Activated T-helper 1 cell treated with anti-CD3 and anti-CD28 coated beads, Interleukin-12 subunit alpha, Interleukin-12 subunit beta, Interleukin-2, Interleukin-4 antibody, amounts not matched to agents 30 ng/mL and 10 ng/mL and 1 ng/mL, durations not matched to agents 14 hours and 24 hours and 36 hours (primary cell): ENCODE data around the gene CFAP410. TPM values are rescaled to one million over a fixed set of nuclear protein-coding genes. Genes with fewer than 3 reads are reported as not detected.

Source experiments
- DNase-seq: peaks from one replicate; pipeline ENCODE4 v3.0.0; 2021; ENCODE audit warnings: low spot score
- H3K27ac Mint-ChIP-seq: one replicate; pipeline ENCODE4 v1.8.0; 2021; ENCODE audit warnings: mild to moderate bottlenecking, mixed read lengths
- H3K27me3 Mint-ChIP-seq: one replicate; pipeline ENCODE4 v1.8.0; 2022; ENCODE audit warnings: mild to moderate bottlenecking, moderate library complexity, mixed read lengths; ENCODE audit not compliant: insufficient read depth
- H3K36me3 Mint-ChIP-seq: one replicate; pipeline ENCODE4 v1.8.0; 2021; ENCODE audit warnings: low read depth, mixed read lengths
- H3K4me1 Mint-ChIP-seq: one replicate; pipeline ENCODE4 v1.8.0; 2021; ENCODE audit warnings: low read depth, mixed read lengths
- H3K4me3 Mint-ChIP-seq: one replicate; pipeline ENCODE4 v1.8.0; 2021; ENCODE audit warnings: mild to moderate bottlenecking, moderate library complexity, mixed read lengths
- H3K9me3 Mint-ChIP-seq: one replicate; pipeline ENCODE4 v1.8.0; 2021; ENCODE audit warnings: mixed read lengths
- intact Hi-C: fragments of 100-400 bp; cut with micrococcal nuclease; formaldehyde crosslinking; loops from one replicate; pipeline ENCODE4 v1.15.1; 2024
- total RNA-seq: library from RNA; stranded (reverse); gene quantifications from 2 replicates; pipeline ENCODE4 v1.2.3, GENCODE V29; 2022

The CFAP410 gene
- total RNA-seq, result 13.3 and 17.8 TPM in 2 replicates

GRCh38 chr21:44338971-44339910 lies at the start of gene CFAP410:
CFAP410 (minus strand) TSS chr21:44339390; CDS start chr21:44339194, 196 bp downstream.
- Mint-ChIP-seq H3K4me3 (peak within 1 kb of the TSS; percentile 94), H3K36me3 (no peaks in the 10 kb centered on the region), H3K27ac (peak within 1 kb of the TSS; percentile 94), H3K4me1 (peaks cover 25% of the 10 kb centered on the region), H3K27me3 (no peaks in the 10 kb centered on the region), H3K9me3 (no peaks in the 10 kb centered on the region)
- intact Hi-C loops, result loop anchor here (2.0 kb wide), 1 partner anchor 1304 kb away; the partner anchor contains the start of gene PCBP3
- DNase-seq, result peak; percentile 94

DNA sequence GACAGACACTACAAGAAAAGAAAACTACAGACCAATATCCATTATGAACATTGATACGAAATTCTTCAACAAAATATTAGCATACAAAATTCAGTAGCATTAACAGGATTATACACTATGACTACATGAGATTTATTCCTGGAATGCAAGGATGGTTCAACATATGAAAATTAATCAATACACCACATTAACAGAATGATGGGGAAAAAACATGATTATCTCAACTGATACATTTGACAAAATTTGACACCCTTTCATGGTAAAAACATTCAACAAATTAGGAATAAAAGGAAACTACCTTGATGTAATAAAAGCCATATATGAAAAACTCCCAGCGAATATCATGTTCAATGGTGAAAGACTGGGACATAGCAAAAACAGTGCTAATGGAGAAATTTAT lies 45.8 kb upstream of the CFAP410 start:
- Mint-ChIP-seq H3K27ac (no peak overlapping the region), H3K4me3 (no peak overlapping the region), H3K27me3 (no peaks in the 10 kb centered on the region), H3K36me3 (peaks cover 42% of the 10 kb centered on the region), H3K9me3 (peaks cover 35% of the 10 kb centered on the region), H3K4me1 (no peaks in the 10 kb centered on the region)
- intact Hi-C loops, result no loop called here
- no peak for DNase-seq

- DNase-seq, result no peak
- intact Hi-C loops, result no loop called here
- Mint-ChIP-seq H3K27ac (no peak overlapping the region), H3K4me3 (no peak overlapping the region), H3K36me3 (peaks cover 40% of the 10 kb centered on the region), H3K9me3 (peaks cover 35% of the 10 kb centered on the region), H3K27me3 (no peaks in the 10 kb centered on the region), H3K4me1 (no peaks in the 10 kb centered on the region)
Observed at GRCh38 chr21:44383216-44383615, 44.0 kb upstream of the CFAP410 start.

DNA sequence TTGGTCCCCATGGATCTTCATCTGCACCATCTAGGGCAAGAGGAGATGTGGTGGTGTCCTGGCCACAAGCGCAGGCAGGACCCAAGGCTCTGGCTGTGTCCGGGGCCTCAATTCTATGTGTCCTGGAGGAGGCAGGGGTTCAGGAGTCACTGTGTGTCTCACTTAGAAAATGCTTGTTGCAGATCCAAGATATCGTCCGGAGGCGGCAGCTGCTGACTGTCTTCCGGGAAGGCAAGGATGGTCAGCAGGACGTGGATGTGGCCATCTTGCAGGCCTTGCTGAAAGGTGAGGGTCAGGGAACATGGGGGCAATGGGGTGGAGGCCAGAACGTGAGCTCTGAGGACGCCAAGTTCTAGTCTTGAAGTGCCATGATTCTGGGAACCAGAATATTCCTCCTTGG lies 43.3 kb upstream of the CFAP410 start:
- H3K4me1 Mint-ChIP-seq, result no peaks in the 10 kb centered on the region
- H3K36me3 Mint-ChIP-seq, result peaks cover 40% of the 10 kb centered on the region
- H3K4me3 Mint-ChIP-seq, result no peak overlapping the region
- no peak overlapping the region for H3K27ac Mint-ChIP-seq
- peaks cover 35% of the 10 kb centered on the region for H3K9me3 Mint-ChIP-seq
- no peak for DNase-seq
- intact Hi-C loops, result no loop called here
- H3K27me3 Mint-ChIP-seq, result no peaks in the 10 kb centered on the region

DNA sequence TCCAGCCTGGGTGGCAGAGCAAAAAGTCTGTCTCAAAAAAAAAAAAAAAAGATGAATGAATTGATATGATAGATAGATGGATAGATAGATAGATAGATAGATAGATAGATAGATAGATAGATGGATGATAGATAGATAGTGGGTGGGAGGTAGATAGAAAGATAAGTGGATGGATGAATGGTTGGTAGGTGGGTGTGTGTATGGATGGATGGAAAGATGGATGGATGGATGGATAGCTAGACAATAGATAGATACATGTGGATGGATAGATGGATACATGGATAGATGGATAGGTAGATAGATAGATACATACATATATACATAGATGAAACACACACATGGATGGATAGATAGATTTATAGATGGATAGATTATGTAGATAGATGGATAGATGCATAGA lies 42.7 kb upstream of the CFAP410 start:
- H3K4me3 Mint-ChIP-seq, result no peak overlapping the region
- peaks cover 40% of the 10 kb centered on the region for H3K36me3 Mint-ChIP-seq
- no peak for DNase-seq
- no peak overlapping the region for H3K27ac Mint-ChIP-seq
- H3K4me1 Mint-ChIP-seq, result no peaks in the 10 kb centered on the region
- H3K27me3 Mint-ChIP-seq, result no peaks in the 10 kb centered on the region
- peaks cover 35% of the 10 kb centered on the region for H3K9me3 Mint-ChIP-seq
- intact Hi-C loops, result no loop called here

- no peak for DNase-seq
- Mint-ChIP-seq H3K27ac (no peak overlapping the region), H3K27me3 (no peaks in the 10 kb centered on the region), H3K36me3 (peaks cover 44% of the 10 kb centered on the region), H3K4me1 (peaks cover 6% of the 10 kb centered on the region), H3K4me3 (no peak overlapping the region), H3K9me3 (peaks cover 30% of the 10 kb centered on the region)
- intact Hi-C loops, result no loop called here
Observed at GRCh38 chr21:44380876-44381275, 41.7 kb upstream of the CFAP410 start.

DNA sequence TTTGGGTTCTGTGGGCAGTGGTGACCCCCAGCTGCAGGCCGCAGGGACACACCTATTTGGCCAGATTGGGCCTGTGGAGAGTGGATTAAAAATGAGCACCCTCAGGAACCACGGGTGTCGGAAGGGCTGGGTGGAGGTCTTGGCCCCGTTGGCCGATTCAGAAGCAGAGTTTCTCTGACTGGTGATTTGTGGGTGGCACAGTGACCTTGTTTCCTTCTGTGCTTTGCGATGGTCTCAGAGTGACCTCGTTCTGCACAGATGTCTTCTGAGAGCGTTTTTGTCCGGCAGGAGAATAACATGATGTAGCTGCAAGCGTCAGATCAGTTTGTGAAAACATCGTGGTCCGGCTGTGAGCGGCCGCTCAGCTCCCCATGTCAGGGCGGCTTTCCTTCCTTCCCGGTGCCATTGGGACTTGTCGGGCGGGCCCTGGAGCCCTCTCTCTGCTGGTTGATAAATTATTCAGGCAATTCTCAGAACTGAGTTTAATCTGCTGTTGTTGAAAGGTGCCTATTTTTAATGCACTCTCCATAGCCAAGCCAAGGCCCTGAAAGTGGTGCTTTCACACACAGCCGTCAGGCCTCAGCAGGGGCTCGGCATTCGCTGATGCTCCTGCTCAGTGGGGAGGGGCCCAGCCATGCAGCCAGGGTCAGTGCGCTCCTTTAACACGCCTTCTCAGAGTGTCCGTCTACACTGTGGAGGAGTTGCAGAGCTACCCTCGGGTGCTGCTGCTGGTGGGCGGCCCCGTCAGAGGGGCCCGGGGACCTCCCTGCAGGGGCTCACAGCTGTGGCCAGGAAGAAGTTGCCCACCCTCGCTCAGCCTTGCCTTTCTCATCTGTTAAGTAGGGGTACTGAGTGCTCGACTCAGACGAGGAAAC lies 41.0 kb upstream of the CFAP410 start:
- H3K36me3 Mint-ChIP-seq, result peaks cover 46% of the 10 kb centered on the region
- peaks cover 12% of the 10 kb centered on the region for H3K4me1 Mint-ChIP-seq
- peaks cover 2% of the 10 kb centered on the region for H3K27me3 Mint-ChIP-seq
- intact Hi-C loops, result no loop called here
- H3K27ac Mint-ChIP-seq, result no peak overlapping the region
- H3K9me3 Mint-ChIP-seq, result peaks cover 23% of the 10 kb centered on the region
- DNase-seq, result no peak
- no peak overlapping the region for H3K4me3 Mint-ChIP-seq

- H3K27me3 Mint-ChIP-seq, result peaks cover 2% of the 10 kb centered on the region
- DNase-seq, result no peak
- H3K36me3 Mint-ChIP-seq, result peaks cover 42% of the 10 kb centered on the region
- H3K27ac Mint-ChIP-seq, result no peak overlapping the region
- H3K4me1 Mint-ChIP-seq, result peaks cover 16% of the 10 kb centered on the region
- intact Hi-C loops, result no loop called here
- no peak overlapping the region for H3K4me3 Mint-ChIP-seq
- H3K9me3 Mint-ChIP-seq, result peaks cover 16% of the 10 kb centered on the region
Observed at GRCh38 chr21:44379515-44379848, 40.3 kb upstream of the CFAP410 start.

DNA sequence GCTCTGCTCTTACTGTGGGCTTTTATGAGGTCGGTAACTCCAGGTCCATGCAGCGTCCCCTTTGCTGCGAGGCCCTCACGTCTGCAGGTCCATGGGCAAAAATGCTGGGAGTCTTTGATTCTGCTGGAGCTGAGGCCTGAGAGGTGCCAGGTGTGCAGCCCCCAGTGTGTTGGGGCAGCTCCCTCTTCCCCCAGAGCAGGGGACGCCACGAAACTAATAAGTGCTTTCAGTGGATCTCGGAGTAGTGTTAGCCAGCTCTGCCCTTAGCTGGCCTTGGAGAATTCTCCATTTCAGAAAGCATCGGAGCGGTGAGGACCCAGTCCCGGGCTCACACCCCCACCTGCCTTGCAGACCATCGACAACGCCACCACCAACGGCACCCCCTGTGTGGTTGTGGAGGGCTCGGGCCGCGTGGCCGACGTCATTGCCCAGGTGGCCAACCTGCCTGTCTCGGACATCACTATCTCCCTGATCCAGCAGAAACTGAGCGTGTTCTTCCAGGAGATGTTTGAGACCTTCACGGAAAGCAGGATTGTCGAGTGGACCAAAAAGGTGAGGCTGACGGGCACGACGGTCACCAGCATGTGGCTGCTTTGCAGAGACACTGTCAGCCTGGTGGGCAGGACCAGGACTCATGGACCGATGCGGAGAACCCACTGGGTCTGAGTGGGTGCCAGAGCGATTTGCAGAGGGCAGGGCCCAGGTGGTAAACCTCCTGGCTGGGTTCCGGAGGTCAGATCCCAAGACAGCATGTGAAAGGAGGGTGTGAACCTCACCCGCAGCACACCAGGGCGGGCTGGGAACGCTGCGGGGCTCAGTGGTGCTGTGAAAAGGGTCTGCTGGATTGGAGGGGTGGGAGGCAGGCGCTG lies 39.7 kb upstream of the CFAP410 start:
- H3K4me1 Mint-ChIP-seq, result peaks cover 19% of the 10 kb centered on the region
- H3K36me3 Mint-ChIP-seq, result peaks cover 38% of the 10 kb centered on the region
- H3K27me3 Mint-ChIP-seq, result peaks cover 2% of the 10 kb centered on the region
- H3K9me3 Mint-ChIP-seq, result peaks cover 10% of the 10 kb centered on the region
- H3K27ac Mint-ChIP-seq, result no peak overlapping the region
- no peak overlapping the region for H3K4me3 Mint-ChIP-seq
- DNase-seq, result no peak
- intact Hi-C loops, result no loop called here

DNA sequence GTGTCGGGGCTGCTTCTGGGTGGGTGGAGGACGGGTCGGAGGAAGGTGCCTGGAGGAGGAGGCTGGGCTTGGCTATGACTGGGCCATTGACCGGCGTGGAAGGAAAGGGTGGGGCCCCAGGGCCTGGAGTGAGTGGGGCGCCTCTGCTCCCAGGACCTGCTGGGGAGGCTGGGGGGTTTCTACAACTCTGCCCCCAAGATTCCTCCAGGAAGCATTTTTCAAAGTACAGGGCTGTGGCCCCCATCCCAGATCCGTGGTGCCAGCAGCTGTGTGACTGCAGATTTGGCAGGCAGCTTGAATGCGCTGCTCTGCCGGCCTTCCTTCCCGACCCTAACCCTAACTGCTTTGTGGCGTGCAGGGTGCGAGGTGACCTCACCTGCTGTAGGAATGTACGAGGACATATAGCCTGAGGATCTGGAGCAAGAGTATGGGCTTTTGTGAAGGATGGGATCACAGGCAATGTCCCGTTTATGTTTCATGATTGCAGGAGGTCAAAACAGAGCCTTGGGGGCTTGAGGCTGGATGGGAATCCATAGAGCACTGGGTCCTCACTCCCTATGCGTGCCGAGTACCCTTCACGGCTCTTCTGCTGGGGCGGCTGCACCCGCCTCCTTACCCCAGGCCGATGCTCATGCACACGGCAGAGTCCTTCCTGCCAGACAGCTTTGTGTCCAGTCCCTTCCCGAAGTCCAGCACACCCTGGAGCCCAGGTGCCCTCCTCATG lies 38.9 kb upstream of the CFAP410 start:
- H3K36me3 Mint-ChIP-seq, result peaks cover 33% of the 10 kb centered on the region
- H3K27ac Mint-ChIP-seq, result no peak overlapping the region
- DNase-seq, result no peak
- intact Hi-C loops, result no loop called here
- H3K9me3 Mint-ChIP-seq, result peaks cover 4% of the 10 kb centered on the region
- H3K27me3 Mint-ChIP-seq, result peaks cover 2% of the 10 kb centered on the region
- H3K4me3 Mint-ChIP-seq, result no peak overlapping the region
- peaks cover 27% of the 10 kb centered on the region for H3K4me1 Mint-ChIP-seq

DNA sequence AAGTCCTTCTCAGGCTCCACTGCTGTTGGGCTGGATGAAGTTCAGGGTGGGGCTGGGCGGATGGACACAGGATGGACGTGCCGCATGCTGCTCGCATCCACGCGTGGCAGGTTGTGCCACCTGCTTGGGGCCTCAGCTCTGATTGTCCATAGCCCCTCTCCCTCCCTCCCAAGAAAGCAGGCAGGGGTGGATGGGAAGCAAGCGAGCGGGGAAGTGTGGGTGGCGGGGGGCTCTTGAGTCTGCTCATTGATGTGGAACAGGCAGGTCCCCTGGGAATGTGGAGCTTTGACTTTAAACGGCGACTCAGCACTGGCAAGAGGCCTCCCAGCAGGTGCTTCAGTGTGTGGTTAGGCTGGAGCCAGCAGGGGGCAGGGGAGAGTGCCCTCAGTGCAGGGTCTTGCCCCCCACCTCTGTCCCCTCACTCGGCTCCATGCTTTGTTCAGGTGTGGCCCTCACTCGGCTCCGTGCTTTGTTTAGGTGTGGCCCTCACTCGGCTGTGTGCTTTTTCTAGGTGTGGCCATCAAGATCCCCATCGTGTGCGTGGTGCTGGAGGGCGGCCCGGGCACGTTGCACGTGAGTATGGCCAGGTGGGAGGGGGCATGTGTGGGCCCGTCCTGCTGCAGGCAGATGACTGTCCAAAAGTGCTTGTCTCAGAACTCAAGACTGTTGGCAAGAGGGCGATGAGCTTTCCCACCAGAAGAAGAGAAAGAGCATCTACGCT lies 38.2 kb upstream of the CFAP410 start:
- Mint-ChIP-seq H3K36me3 (peaks cover 26% of the 10 kb centered on the region), H3K27me3 (peaks cover 2% of the 10 kb centered on the region), H3K4me3 (no peak overlapping the region), H3K4me1 (peaks cover 28% of the 10 kb centered on the region), H3K27ac (no peak overlapping the region), H3K9me3 (peaks cover 4% of the 10 kb centered on the region)
- intact Hi-C loops, result no loop called here
- no peak for DNase-seq
